ENCODE measurements around the gene SLC1A5. TPM values are rescaled to one million over a fixed set of nuclear protein-coding genes. Genes with fewer than 3 reads are reported as not detected.

The SLC1A5 gene
- total RNA-seq, 2 experiments from 2014 or later = 7.1 TPM

- Histone ChIP-seq H3K27me3 (ENCODE audit: control insufficient read depth in 1 of 2, insufficient read depth in 2 of 2, low read length in 2 of 2) (no peaks in the 10 kb centered on the region), H3K4me1 (ENCODE audit: insufficient read depth, low read length) (peaks cover 6% of the 10 kb centered on the region), H3K4me3 (ENCODE audit: low read length) (no peak overlapping the region), H3K27ac (ENCODE audit: low read depth in 1 of 2, low read length in 2 of 2) (no peak overlapping the region), H3K36me3 (ENCODE audit: insufficient read depth, low read length) (no peaks in the 10 kb centered on the region), H3K9me3 (ENCODE audit: control insufficient read depth in 1 of 2, insufficient read depth in 1 of 2, low read length in 2 of 2) (no peaks in the 10 kb centered on the region)
- no peaks in the 10 kb centered on the region for H3K9me3 Mint-ChIP-seq
- H3K4me3 Mint-ChIP-seq = no peak overlapping the region
- H3K4me1 Mint-ChIP-seq (ENCODE audit: low read depth) = no peaks in the 10 kb centered on the region
- ATAC-seq (ENCODE audit: poor library complexity) = peak; percentile 69
- intact Hi-C loops (cut with DNase I, micrococcal nuclease) = no loop called here
- H3K36me3 Mint-ChIP-seq (ENCODE audit: low read depth) = no peaks in the 10 kb centered on the region
- DNase-seq = peak in 11 of 14 experiments; percentile 35 to 81 (median 57)
- POLR2A ChIA-PET = no interaction called here
- no peak overlapping the region for H3K27ac Mint-ChIP-seq
- H3K27me3 Mint-ChIP-seq = no peaks in the 10 kb centered on the region
- TF ChIP-seq CTCF (IDR thresholded peaks at IDR 0.05) = peak; percentile 69
- CTCF ChIA-PET = interaction anchor here (0.7 to 2.3 kb wide), 14 partner anchors 9 to 84 kb away, joined by 3 to 13 read pairs (median 4); partner anchors contain the start of genes AP2S1 and SLC1A5
Observed at GRCh38 chr19:46766569-46767317, 21.7 kb downstream of the SLC1A5 start.

- Mint-ChIP-seq H3K27me3 (no peaks in the 10 kb centered on the region), H3K36me3 (ENCODE audit: low read depth) (no peaks in the 10 kb centered on the region), H3K27ac (no peak overlapping the region), H3K4me3 (no peak overlapping the region), H3K9me3 (no peaks in the 10 kb centered on the region), H3K4me1 (ENCODE audit: low read depth) (no peaks in the 10 kb centered on the region)
- H3K27ac ChIP-seq (ENCODE audit: low read depth in 1 of 2, low read length in 2 of 2) = no peak overlapping the region
- DNase-seq (no peak), ATAC-seq (ENCODE audit: poor library complexity) (no peak)
- no peak overlapping the region for H3K4me3 ChIP-seq (ENCODE audit: low read length)
- POLR2A ChIA-PET = interaction anchor here (0.5 kb wide), 1 partner anchor 62 kb away, joined by 3 read pairs; no protein-coding TSS in a partner anchor
- no peak for TF ChIP-seq CTCF (IDR thresholded peaks at IDR 0.05)
- CTCF ChIA-PET = no interaction called here
- no peaks in the 10 kb centered on the region for H3K36me3 ChIP-seq (ENCODE audit: insufficient read depth, low read length)
- peaks cover 6% of the 10 kb centered on the region for H3K4me1 ChIP-seq (ENCODE audit: insufficient read depth, low read length)
- H3K27me3 ChIP-seq (ENCODE audit: control insufficient read depth in 1 of 2, insufficient read depth in 2 of 2, low read length in 2 of 2) = no peaks in the 10 kb centered on the region
- H3K9me3 ChIP-seq (ENCODE audit: control insufficient read depth in 1 of 2, insufficient read depth in 1 of 2, low read length in 2 of 2) = no peaks in the 10 kb centered on the region
- intact Hi-C loops (cut with DNase I, micrococcal nuclease) = no loop called here
Observed at GRCh38 chr19:46764817-46765291, 23.5 kb downstream of the SLC1A5 start.

GRCh38 chr19:46762245-46762890 is 26.0 kb downstream of the SLC1A5 start:
- ChIA-PET CTCF (interaction anchor here (1.1 kb wide), 1 partner anchor 78 kb away, joined by 3 read pairs; no protein-coding TSS in a partner anchor), POLR2A (no interaction called here)
- H3K36me3 ChIP-seq (ENCODE audit: insufficient read depth, low read length) = no peaks in the 10 kb centered on the region
- Mint-ChIP-seq H3K4me3 (no peak overlapping the region), H3K27ac (no peak overlapping the region), H3K9me3 (no peaks in the 10 kb centered on the region), H3K4me1 (ENCODE audit: low read depth) (peaks cover 3% of the 10 kb centered on the region), H3K36me3 (ENCODE audit: low read depth) (peaks cover 6% of the 10 kb centered on the region), H3K27me3 (no peaks in the 10 kb centered on the region)
- no peaks in the 10 kb centered on the region for H3K9me3 ChIP-seq (ENCODE audit: control insufficient read depth in 1 of 2, insufficient read depth in 1 of 2, low read length in 2 of 2)
- H3K4me3 ChIP-seq (ENCODE audit: low read length) = no peak overlapping the region
- H3K27me3 ChIP-seq (ENCODE audit: control insufficient read depth in 1 of 2, insufficient read depth in 2 of 2, low read length in 2 of 2) = no peaks in the 10 kb centered on the region
- no peak for DNase-seq
- no peak for ATAC-seq (ENCODE audit: poor library complexity)
- intact Hi-C loops (cut with DNase I, micrococcal nuclease) = no loop called here
- TF ChIP-seq CTCF (IDR thresholded peaks at IDR 0.05) = no peak
- no peak overlapping the region for H3K27ac ChIP-seq (ENCODE audit: low read depth in 1 of 2, low read length in 2 of 2)
- H3K4me1 ChIP-seq (ENCODE audit: insufficient read depth, low read length) = peaks cover 9% of the 10 kb centered on the region

All from CD4-positive, alpha-beta T cell (primary cell).